ENCODE results near the gene NEDD4L. TPM values are rescaled to one million over a fixed set of nuclear protein-coding genes. Genes with fewer than 3 reads are reported as not detected.
A peak's percentile ranks its signal among the peaks of the same experiment; 100 is the strongest.

NEDD4L gene
- total RNA-seq, 1 experiment from 2014 or later, result 42.9 TPM

GRCh38 chr18:58042826-58043490 is 1.1 kb upstream of the NEDD4L start:
- no peaks in the 10 kb centered on the region for H3K9me3 ChIP-seq (ENCODE audit: control insufficient read depth, insufficient read depth, low read depth, low read length)
- no peak for TF ChIP-seq POLR2AphosphoS5 (IDR thresholded peaks at IDR 0.05; ENCODE audit: low read depth, low read length)
- no peak for TF ChIP-seq SIN3A (IDR thresholded peaks at IDR 0.05; ENCODE audit: borderline replicate concordance, insufficient read depth, low read depth, low read length)
- no peak for TF ChIP-seq TCF7L2 (IDR thresholded peaks at IDR 0.05; ENCODE audit: low read depth, low read length)
- TF ChIP-seq CTCF (IDR thresholded peaks at IDR 0.05), result no peak
- in situ Hi-C loops (cut with HindIII; ENCODE audit: low pct_unique_long_range_greater_than_20kb, low sequenced_read_pairs) (no loop called here), intact Hi-C loops (cut with micrococcal nuclease; ENCODE audit: unreplicated experiment) (loop anchor here (2.0 to 5.0 kb wide), 2 partner anchors 134 to 162 kb away; no protein-coding TSS in a partner anchor)
- no peak overlapping the region for H3K27ac ChIP-seq (ENCODE audit: low read length)
- peak overlapping the region; percentile 60 to 78 for H3K4me3 ChIP-seq (ENCODE audit: low read depth in 2 of 2, low read length in 2 of 2)
- BruUV-seq (replicated peaks), result no TSS peak
- H3K36me3 ChIP-seq (ENCODE audit: control insufficient read depth, insufficient read depth, low read length), result no peaks in the 10 kb centered on the region; the same call in 1 of the 2 replicates
- peaks cover 4% of the 10 kb centered on the region for H3K4me1 ChIP-seq (ENCODE audit: control insufficient read depth, insufficient read depth, low read length)
- CTCF ChIA-PET, result interaction anchor here (0.9 to 1.3 kb wide), 6 partner anchors 74 to 721 kb away, joined by 3 to 11 read pairs (median 4); no protein-coding TSS in a partner anchor
- no peaks in the 10 kb centered on the region for H3K27me3 ChIP-seq (ENCODE audit: control insufficient read depth, insufficient read depth, low read length)
- DNase-seq (ENCODE audit: low read depth, low spot score) (no peak), ATAC-seq (no peak)
- POLR2A ChIA-PET, result no interaction called here

GRCh38 chr18:58044370-58045241 is 580 bp downstream of the NEDD4L start:
- in situ Hi-C loops (cut with HindIII; ENCODE audit: low pct_unique_long_range_greater_than_20kb, low sequenced_read_pairs) (no loop called here), intact Hi-C loops (cut with micrococcal nuclease; ENCODE audit: unreplicated experiment) (loop anchor here (1.0 to 5.0 kb wide), 2 partner anchors 78 to 133 kb away; no protein-coding TSS in a partner anchor)
- Histone ChIP-seq H3K27me3 (ENCODE audit: control insufficient read depth, insufficient read depth, low read length) (no peaks in the 10 kb centered on the region), H3K9me3 (ENCODE audit: control insufficient read depth, insufficient read depth, low read depth, low read length) (no peaks in the 10 kb centered on the region), H3K36me3 (ENCODE audit: control insufficient read depth, insufficient read depth, low read length) (no peaks in the 10 kb centered on the region; the same call in 1 of the 2 replicates), H3K4me3 (ENCODE audit: low read depth in 2 of 2, low read length in 2 of 2) (peak overlapping the region; percentile 78 to 83), H3K4me1 (ENCODE audit: control insufficient read depth, insufficient read depth, low read length) (peaks cover 4% of the 10 kb centered on the region), H3K27ac (ENCODE audit: low read length) (peak overlapping the region; percentile 23; the same call in 1 of the 2 replicates)
- POLR2A ChIA-PET, result no interaction called here
- no TSS peak for BruUV-seq (replicated peaks)
- ATAC-seq (peak; percentile 70), DNase-seq (ENCODE audit: low read depth, low spot score) (no peak)
- CTCF ChIA-PET, result no interaction called here
- TF ChIP-seq SIN3A (IDR thresholded peaks at IDR 0.05; ENCODE audit: borderline replicate concordance, insufficient read depth, low read depth, low read length) (peak; percentile 41; the same call in 1 of the 2 replicates), POLR2AphosphoS5 (IDR thresholded peaks at IDR 0.05; ENCODE audit: low read depth, low read length) (no peak)

GRCh38 chr18:58045242-58046092 is 1.4 kb downstream of the NEDD4L start:
- no peak for DNase-seq (ENCODE audit: low read depth, low spot score)
- intact Hi-C loops (cut with micrococcal nuclease; ENCODE audit: unreplicated experiment), result loop anchor here (1.0 kb wide), 1 partner anchor 77 kb away; no protein-coding TSS in a partner anchor
- no peak for TF ChIP-seq TCF7L2 (IDR thresholded peaks at IDR 0.05; ENCODE audit: low read depth, low read length)
- no peak for TF ChIP-seq POLR2AphosphoS5 (IDR thresholded peaks at IDR 0.05; ENCODE audit: low read depth, low read length)
- TF ChIP-seq REST (IDR thresholded peaks at IDR 0.05; ENCODE audit: insufficient read depth in 1 of 2, low read depth in 2 of 2, low read length in 1 of 2), result no peak
- Histone ChIP-seq H3K36me3 (ENCODE audit: control insufficient read depth, insufficient read depth, low read length) (no peaks in the 10 kb centered on the region; the same call in 1 of the 2 replicates), H3K27me3 (ENCODE audit: control insufficient read depth, insufficient read depth, low read length) (no peaks in the 10 kb centered on the region), H3K4me1 (ENCODE audit: control insufficient read depth, insufficient read depth, low read length) (peaks cover 4% of the 10 kb centered on the region), H3K9me3 (ENCODE audit: control insufficient read depth, insufficient read depth, low read depth, low read length) (no peaks in the 10 kb centered on the region), H3K27ac (ENCODE audit: low read length) (peak overlapping the region; percentile 23), H3K4me3 (ENCODE audit: low read depth in 2 of 2, low read length in 2 of 2) (peak overlapping the region; percentile 78 to 83)
- in situ Hi-C loops (cut with HindIII; ENCODE audit: low pct_unique_long_range_greater_than_20kb, low sequenced_read_pairs), result no loop called here
- ChIA-PET POLR2A (no interaction called here), CTCF (no interaction called here)
- BruUV-seq (replicated peaks), result no TSS peak
- ATAC-seq, result no peak
